Stimulated activated effector memory CD8-positive, alpha-beta T cell treated with anti-CD3 and anti-CD28 coated beads, Interleukin-12 subunit alpha, Interleukin-12 subunit beta, amount 100 ng/mL, for 72 hours (primary cell): Measurements from ENCODE around the gene TBXA2R.
"Not testable (repeated sequence)": the region's sequence is repeated elsewhere in the genome, so short reads cannot be mapped to it uniquely, and the experiment has no call there.

Experiments used
- ATAC-seq: fragments of 150-1000 bp; cut with Tn5 transposase; 2 replicates; pipeline ENCODE4 v1.10.0; 2021
- DNase-seq, 2 donors: peaks; one replicate each; pipeline ENCODE4 v3.0.0; 2021 to 2022; ENCODE audit warnings: low spot score in 2 of 2
- H3K27ac Mint-ChIP-seq: one replicate; pipeline ENCODE4 v1.8.0; 2022; ENCODE audit warnings: mild to moderate bottlenecking, mixed read lengths
- H3K36me3 Mint-ChIP-seq: one replicate; pipeline ENCODE4 v1.8.0; 2022; ENCODE audit warnings: mild to moderate bottlenecking, mixed read lengths
- H3K4me1 Mint-ChIP-seq: one replicate; pipeline ENCODE4 v1.8.0; 2022; ENCODE audit warnings: mixed read lengths
- H3K4me3 Mint-ChIP-seq: one replicate; pipeline ENCODE4 v1.8.0; 2022; ENCODE audit warnings: mild to moderate bottlenecking, mixed read lengths
- H3K9me3 Mint-ChIP-seq: one replicate; pipeline ENCODE4 v1.8.0; 2022; ENCODE audit warnings: mixed read lengths

Gene TBXA2R

GRCh38 chr19:3606690-3607289 is at the start of gene TBXA2R:
Gene TBXA2R, minus strand, starts transcription at chr19:3606875. Its CDS starts 6,241 bp downstream, at chr19:3600634.
- Mint-ChIP-seq H3K4me1 (peaks cover 10% of the 10 kb centered on the region), H3K27ac (no peak within 1 kb of the TSS), H3K9me3 (no peaks in the 10 kb centered on the region), H3K4me3 (no peak within 1 kb of the TSS), H3K36me3 (peaks cover 7% of the 10 kb centered on the region)
- DNase-seq: peak; percentile 56 to 78
- peak; percentile 65 for ATAC-seq

- no peak for DNase-seq
- no peak overlapping the region for H3K27ac Mint-ChIP-seq
These were observed 49.5 kb upstream of the TBXA2R start for GRCh38 chr19:3656073-3656746.

GRCh38 chr19:3655402-3656072 is 48.9 kb upstream of the TBXA2R start:
- no peak overlapping the region for H3K27ac Mint-ChIP-seq
- no peak for DNase-seq
- H3K4me3 Mint-ChIP-seq: no peak overlapping the region
- peaks cover 88% of the 10 kb centered on the region for H3K36me3 Mint-ChIP-seq
- ATAC-seq: peak; percentile 4
- H3K4me1 Mint-ChIP-seq: no peaks in the 10 kb centered on the region
- no peaks in the 10 kb centered on the region for H3K9me3 Mint-ChIP-seq

More at GRCh38 chr19:3656073-3656746, 49.5 kb upstream of the TBXA2R start:
- Mint-ChIP-seq H3K9me3 (no peaks in the 10 kb centered on the region), H3K4me3 (no peak overlapping the region), H3K4me1 (no peaks in the 10 kb centered on the region), H3K36me3 (peaks cover 87% of the 10 kb centered on the region)
- ATAC-seq: no peak

- Mint-ChIP-seq H3K4me1 (no peaks in the 10 kb centered on the region), H3K27ac (no peak overlapping the region), H3K36me3 (peaks cover 79% of the 10 kb centered on the region), H3K9me3 (no peaks in the 10 kb centered on the region), H3K4me3 (no peak overlapping the region)
- no peak for ATAC-seq
- no peak for DNase-seq
These were observed 47.3 kb upstream of the TBXA2R start for GRCh38 chr19:3653865-3654513.

GRCh38 chr19:3653081-3653795 is 46.6 kb upstream of the TBXA2R start:
- Mint-ChIP-seq H3K4me3 (no peak overlapping the region), H3K36me3 (peaks cover 74% of the 10 kb centered on the region), H3K9me3 (no peaks in the 10 kb centered on the region), H3K4me1 (no peaks in the 10 kb centered on the region), H3K27ac (no peak overlapping the region)
- no peak for DNase-seq
- ATAC-seq: no peak

GRCh38 chr19:3652422-3652821 is 45.7 kb upstream of the TBXA2R start:
- ATAC-seq (no peak), DNase-seq (no peak)
- Mint-ChIP-seq H3K4me1 (no peaks in the 10 kb centered on the region), H3K27ac (peak overlapping the region; percentile 43), H3K4me3 (no peak overlapping the region), H3K9me3 (no peaks in the 10 kb centered on the region), H3K36me3 (peaks cover 73% of the 10 kb centered on the region)

GRCh38 chr19:3651684-3652083 is 45.0 kb upstream of the TBXA2R start:
- Mint-ChIP-seq H3K27ac (peak overlapping the region; percentile 61), H3K36me3 (peaks cover 68% of the 10 kb centered on the region), H3K4me1 (no peaks in the 10 kb centered on the region)

GRCh38 chr19:3649888-3650287 is 43.2 kb upstream of the TBXA2R start:
- no peak for ATAC-seq
- DNase-seq: no peak
- H3K4me1 Mint-ChIP-seq: no peaks in the 10 kb centered on the region
- peaks cover 65% of the 10 kb centered on the region for H3K36me3 Mint-ChIP-seq
- no peak overlapping the region for H3K4me3 Mint-ChIP-seq
- H3K9me3 Mint-ChIP-seq: no peaks in the 10 kb centered on the region
- H3K27ac Mint-ChIP-seq: no peak overlapping the region

More at GRCh38 chr19:3651684-3652083, 45.0 kb upstream of the TBXA2R start:
- Mint-ChIP-seq H3K9me3 (no peaks in the 10 kb centered on the region), H3K4me3 (no peak overlapping the region)
- no peak for DNase-seq
- ATAC-seq: no peak

GRCh38 chr19:3648037-3648905 is 41.6 kb upstream of the TBXA2R start:
- Mint-ChIP-seq H3K4me1 (no peaks in the 10 kb centered on the region), H3K4me3 (no peak overlapping the region), H3K36me3 (peaks cover 50% of the 10 kb centered on the region), H3K9me3 (no peaks in the 10 kb centered on the region), H3K27ac (no peak overlapping the region)
- DNase-seq (no peak), ATAC-seq (no peak)

GRCh38 chr19:3647102-3647501 is 40.4 kb upstream of the TBXA2R start:
- H3K4me3 Mint-ChIP-seq, H3K27ac Mint-ChIP-seq, ATAC-seq, DNase-seq, H3K9me3 Mint-ChIP-seq, H3K4me1 Mint-ChIP-seq: not testable (repeated sequence)
- H3K36me3 Mint-ChIP-seq: peaks cover 48% of the 10 kb centered on the region

- H3K4me1 Mint-ChIP-seq: no peaks in the 10 kb centered on the region
- no peak overlapping the region for H3K27ac Mint-ChIP-seq
- H3K4me3 Mint-ChIP-seq: no peak overlapping the region
- peaks cover 48% of the 10 kb centered on the region for H3K36me3 Mint-ChIP-seq
- no peaks in the 10 kb centered on the region for H3K9me3 Mint-ChIP-seq
- no peak for DNase-seq
- ATAC-seq: no peak
These were observed 39.8 kb upstream of the TBXA2R start for GRCh38 chr19:3646336-3647092.

GRCh38 chr19:3645726-3646125 is 39.1 kb upstream of the TBXA2R start:
- Mint-ChIP-seq H3K36me3 (peaks cover 47% of the 10 kb centered on the region), H3K4me1 (no peaks in the 10 kb centered on the region), H3K9me3 (no peaks in the 10 kb centered on the region), H3K4me3 (no peak overlapping the region), H3K27ac (no peak overlapping the region)
- ATAC-seq: no peak
- no peak for DNase-seq

GRCh38 chr19:3645067-3645396 is 38.4 kb upstream of the TBXA2R start:
- ATAC-seq: no peak
- no peak overlapping the region for H3K4me3 Mint-ChIP-seq

More at GRCh38 chr19:3645067-3645396, 38.4 kb upstream of the TBXA2R start:
- Mint-ChIP-seq H3K9me3 (no peaks in the 10 kb centered on the region), H3K36me3 (peaks cover 50% of the 10 kb centered on the region), H3K27ac (no peak overlapping the region), H3K4me1 (no peaks in the 10 kb centered on the region)
- no peak for DNase-seq
